ENCODE results near the gene OR2W3.

The OR2W3 gene

DNA sequence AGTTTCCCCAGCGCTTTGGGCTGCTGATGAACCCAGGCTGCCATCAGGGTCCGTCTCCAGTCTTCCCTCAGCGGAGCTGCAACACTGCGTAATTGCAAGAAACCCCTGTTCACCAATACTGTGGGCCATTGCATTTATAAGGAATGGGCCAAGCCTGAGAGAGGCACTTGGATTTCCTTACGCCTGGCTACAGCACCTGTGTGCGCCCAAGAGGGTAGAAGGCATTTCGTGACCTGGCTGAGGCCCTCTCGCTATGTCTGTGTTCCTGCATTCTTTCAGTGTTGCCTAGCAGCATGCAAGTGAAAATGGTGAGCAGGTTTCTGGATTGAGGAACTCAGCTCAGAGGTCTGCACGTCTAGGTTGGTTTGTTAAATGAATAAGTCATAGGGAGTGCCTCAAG is 12.0 kb upstream of the OR2W3 start:
- DNase-seq = no peak
- peaks cover 36% of the 10 kb centered on the region for H3K9me3 Mint-ChIP-seq
- TF ChIP-seq, protein P1, sequence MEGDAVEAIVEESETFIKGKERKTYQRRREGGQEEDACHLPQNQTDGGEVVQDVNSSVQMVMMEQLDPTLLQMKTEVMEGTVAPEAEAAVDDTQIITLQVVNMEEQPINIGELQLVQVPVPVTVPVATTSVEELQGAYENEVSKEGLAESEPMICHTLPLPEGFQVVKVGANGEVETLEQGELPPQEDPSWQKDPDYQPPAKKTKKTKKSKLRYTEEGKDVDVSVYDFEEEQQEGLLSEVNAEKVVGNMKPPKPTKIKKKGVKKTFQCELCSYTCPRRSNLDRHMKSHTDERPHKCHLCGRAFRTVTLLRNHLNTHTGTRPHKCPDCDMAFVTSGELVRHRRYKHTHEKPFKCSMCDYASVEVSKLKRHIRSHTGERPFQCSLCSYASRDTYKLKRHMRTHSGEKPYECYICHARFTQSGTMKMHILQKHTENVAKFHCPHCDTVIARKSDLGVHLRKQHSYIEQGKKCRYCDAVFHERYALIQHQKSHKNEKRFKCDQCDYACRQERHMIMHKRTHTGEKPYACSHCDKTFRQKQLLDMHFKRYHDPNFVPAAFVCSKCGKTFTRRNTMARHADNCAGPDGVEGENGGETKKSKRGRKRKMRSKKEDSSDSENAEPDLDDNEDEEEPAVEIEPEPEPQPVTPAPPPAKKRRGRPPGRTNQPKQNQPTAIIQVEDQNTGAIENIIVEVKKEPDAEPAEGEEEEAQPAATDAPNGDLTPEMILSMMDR (IDR thresholded peaks at IDR 0.05) = no peak
- H3K27ac Mint-ChIP-seq = no peak overlapping the region
- peaks cover 6% of the 10 kb centered on the region for H3K27me3 Mint-ChIP-seq (ENCODE audit: low read depth, poor library complexity)
- no peaks in the 10 kb centered on the region for H3K36me3 Mint-ChIP-seq (ENCODE audit: low read depth)
- no peak overlapping the region for H3K4me3 Mint-ChIP-seq
- H3K4me1 Mint-ChIP-seq = no peaks in the 10 kb centered on the region

DNA sequence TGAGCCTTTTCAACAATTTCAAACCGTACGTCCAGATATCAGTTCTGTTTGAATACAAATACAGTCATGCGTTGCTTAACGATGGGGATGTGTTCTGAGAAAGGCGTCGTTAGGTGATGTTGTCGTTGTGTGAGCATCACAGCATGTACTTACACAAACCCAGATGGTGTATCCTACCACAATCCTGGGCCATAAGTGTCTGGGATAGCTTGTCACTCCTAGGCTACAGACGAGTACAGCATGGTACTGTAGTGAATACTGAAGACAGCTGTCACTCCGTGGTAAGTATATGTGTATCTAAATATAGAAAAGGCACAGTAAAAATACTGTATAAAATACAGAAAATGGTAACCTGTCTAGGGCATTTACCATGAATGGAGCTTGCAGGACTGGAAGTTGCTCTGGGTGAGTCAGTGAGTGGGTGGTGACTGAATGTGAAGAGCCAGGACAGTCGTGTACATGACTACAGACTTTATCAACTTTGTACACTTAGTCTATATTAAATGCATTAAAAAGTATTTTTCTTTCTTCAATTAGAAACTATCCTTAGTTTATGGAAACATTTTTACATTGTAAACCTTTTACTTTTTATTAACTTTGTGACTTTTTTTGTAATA is 10.5 kb upstream of the OR2W3 start:
- TF ChIP-seq, protein P1 (IDR thresholded peaks at IDR 0.05) = no peak

DNA sequence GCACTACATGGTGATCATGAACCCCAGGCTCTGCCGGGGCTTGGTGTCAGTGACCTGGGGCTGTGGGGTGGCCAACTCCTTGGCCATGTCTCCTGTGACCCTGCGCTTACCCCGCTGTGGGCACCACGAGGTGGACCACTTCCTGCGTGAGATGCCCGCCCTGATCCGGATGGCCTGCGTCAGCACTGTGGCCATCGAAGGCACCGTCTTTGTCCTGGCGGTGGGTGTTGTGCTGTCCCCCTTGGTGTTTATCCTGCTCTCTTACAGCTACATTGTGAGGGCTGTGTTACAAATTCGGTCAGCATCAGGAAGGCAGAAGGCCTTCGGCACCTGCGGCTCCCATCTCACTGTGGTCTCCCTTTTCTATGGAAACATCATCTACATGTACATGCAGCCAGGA is 589 bp downstream of the OR2W3 start:
- Mint-ChIP-seq H3K4me3 (no peak overlapping the region), H3K4me1 (no peaks in the 10 kb centered on the region), H3K9me3 (peaks cover 40% of the 10 kb centered on the region), H3K27me3 (ENCODE audit: low read depth, poor library complexity) (no peaks in the 10 kb centered on the region), H3K36me3 (ENCODE audit: low read depth) (no peaks in the 10 kb centered on the region), H3K27ac (no peak overlapping the region)
- no peak for DNase-seq
- TF ChIP-seq, protein P1 (IDR thresholded peaks at IDR 0.05) = no peak

More for the DNA sequence above, 10.5 kb upstream of the OR2W3 start:
- Mint-ChIP-seq H3K27ac (no peak overlapping the region), H3K27me3 (ENCODE audit: low read depth, poor library complexity) (no peaks in the 10 kb centered on the region), H3K4me1 (no peaks in the 10 kb centered on the region), H3K9me3 (peaks cover 23% of the 10 kb centered on the region), H3K36me3 (ENCODE audit: low read depth) (no peaks in the 10 kb centered on the region), H3K4me3 (no peak overlapping the region)
- DNase-seq = no peak

DNA sequence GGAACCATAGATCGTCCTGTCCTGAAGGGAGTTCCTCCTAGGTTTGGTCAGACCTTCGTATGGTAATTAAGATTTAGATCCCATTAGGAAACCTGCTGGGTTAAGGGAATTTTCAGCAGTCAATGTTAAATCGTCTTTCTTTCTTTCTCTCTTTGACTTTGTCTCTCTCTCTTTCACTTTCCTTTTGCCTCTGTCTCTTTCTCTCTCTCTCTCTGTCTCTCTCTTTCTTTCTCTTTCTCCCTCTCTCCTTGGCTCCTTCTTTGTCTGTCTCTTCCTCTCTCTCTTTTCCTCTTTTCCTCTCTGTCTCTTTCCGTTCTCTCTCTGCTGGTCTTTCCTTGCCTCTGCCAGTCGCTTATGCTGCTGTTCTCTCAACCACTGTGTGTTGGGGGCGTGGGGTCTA is 8.7 kb downstream of the OR2W3 start:
- no peak overlapping the region for H3K27ac Mint-ChIP-seq
- H3K27me3 Mint-ChIP-seq (ENCODE audit: low read depth, poor library complexity) = peaks cover 4% of the 10 kb centered on the region
- TF ChIP-seq, protein P1 (IDR thresholded peaks at IDR 0.05) = no peak
- no peaks in the 10 kb centered on the region for H3K36me3 Mint-ChIP-seq (ENCODE audit: low read depth)
- no peaks in the 10 kb centered on the region for H3K4me1 Mint-ChIP-seq
- DNase-seq = no peak
- no peak overlapping the region for H3K4me3 Mint-ChIP-seq
- H3K9me3 Mint-ChIP-seq = peaks cover 69% of the 10 kb centered on the region

DNA sequence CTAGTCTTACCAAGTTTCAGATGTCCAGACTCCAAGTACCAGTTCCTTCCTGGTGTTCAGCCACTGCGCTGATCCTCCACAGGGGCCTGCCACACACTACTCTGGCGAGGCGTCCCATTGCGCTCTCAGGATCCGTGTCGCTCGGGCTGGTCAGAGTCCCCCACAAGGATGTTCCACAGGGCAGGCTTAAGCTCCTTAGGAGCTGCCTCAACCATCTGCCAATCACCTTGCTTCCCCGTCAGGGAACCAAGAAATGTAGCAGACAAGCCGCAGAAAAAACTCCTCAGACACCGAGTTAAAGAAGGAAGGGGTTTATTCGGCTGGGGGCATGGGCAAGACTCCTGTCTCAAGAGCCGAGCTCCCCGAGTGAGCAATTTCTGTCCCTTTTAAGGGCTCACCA is 9.8 kb downstream of the OR2W3 start:
- H3K27me3 Mint-ChIP-seq (ENCODE audit: low read depth, poor library complexity) = peaks cover 4% of the 10 kb centered on the region
- H3K9me3 Mint-ChIP-seq = peaks cover 74% of the 10 kb centered on the region
- H3K36me3 Mint-ChIP-seq (ENCODE audit: low read depth) = no peaks in the 10 kb centered on the region
- no peak overlapping the region for H3K4me3 Mint-ChIP-seq
- H3K27ac Mint-ChIP-seq = no peak overlapping the region
- TF ChIP-seq, protein P1 (IDR thresholded peaks at IDR 0.05) = no peak
- no peaks in the 10 kb centered on the region for H3K4me1 Mint-ChIP-seq
- DNase-seq = no peak

DNA sequence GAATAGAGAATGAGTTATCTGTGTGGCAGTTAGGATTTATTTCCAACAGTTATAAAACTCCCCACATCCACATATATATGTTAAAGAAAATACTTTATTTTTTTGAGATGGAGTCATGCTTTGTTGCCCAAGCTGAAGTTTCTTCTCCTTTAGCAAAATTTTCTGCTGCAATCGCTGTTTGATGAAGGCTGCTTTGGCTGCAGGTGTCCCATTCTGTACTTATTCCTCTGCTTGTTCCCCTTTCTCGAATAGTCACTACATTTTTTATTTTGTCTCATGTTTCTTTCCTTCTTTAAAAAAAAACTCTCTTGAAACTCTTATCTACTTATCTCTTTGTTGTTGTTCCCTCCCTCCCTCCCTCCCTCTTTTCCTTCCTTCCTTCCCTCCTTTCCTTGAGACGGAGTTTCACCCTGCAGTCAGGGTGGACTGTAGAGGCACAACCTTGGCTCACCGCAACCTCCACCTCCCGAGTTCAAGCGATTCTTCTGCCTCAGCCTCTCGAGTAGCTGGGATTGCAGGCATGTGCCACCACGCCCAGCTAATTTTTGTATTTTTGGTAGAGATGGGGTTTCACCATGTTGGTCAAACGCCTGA is 10.6 kb downstream of the OR2W3 start:
- no peaks in the 10 kb centered on the region for H3K36me3 Mint-ChIP-seq (ENCODE audit: low read depth)
- H3K9me3 Mint-ChIP-seq = peaks cover 82% of the 10 kb centered on the region
- H3K4me3 Mint-ChIP-seq = no peak overlapping the region
- H3K27ac Mint-ChIP-seq = no peak overlapping the region
- TF ChIP-seq, protein P1 (IDR thresholded peaks at IDR 0.05) = no peak
- no peak for DNase-seq
- H3K4me1 Mint-ChIP-seq = no peaks in the 10 kb centered on the region
- peaks cover 4% of the 10 kb centered on the region for H3K27me3 Mint-ChIP-seq (ENCODE audit: low read depth, poor library complexity)
